ENCODE measurements around the gene TMEM272.

DNA sequence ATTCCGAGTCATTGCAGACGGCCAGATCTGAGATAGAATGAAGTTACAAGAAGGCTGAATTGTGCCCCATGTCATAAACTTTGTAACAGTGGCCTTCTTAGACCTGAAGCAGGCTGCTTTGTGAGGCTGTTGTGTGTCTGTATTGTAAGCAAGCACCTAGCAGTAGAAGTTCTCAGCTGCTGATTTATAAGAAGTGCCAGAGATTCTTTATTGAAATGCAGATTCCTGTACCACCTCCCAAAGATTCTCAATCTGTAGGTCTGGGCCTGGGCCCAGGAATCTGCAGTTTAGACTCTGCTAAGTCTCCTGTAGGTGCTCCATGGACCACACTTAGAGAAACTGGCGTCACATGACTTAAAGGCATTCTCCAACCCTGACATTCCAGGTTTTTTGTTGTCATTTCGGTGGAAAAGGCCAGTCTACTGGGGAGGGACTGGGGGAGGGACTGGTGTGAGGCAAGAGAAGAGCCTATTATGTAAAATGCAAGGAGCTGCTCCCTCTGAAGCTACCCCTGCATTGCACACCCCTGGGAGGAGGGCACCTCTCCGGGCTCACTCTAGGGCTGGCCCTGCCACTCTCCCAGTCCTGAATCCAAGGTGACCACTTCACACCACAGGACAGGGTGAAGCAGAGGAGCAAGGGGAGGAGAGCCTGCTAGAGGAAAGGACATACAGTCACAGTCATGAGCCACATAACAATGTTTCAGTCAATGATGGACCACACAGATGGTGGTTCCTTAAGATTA, 769 bp upstream of the TMEM272 start:
- no peak for TF ChIP-seq CTCF (IDR thresholded peaks at IDR 0.05)
- no peak for TF ChIP-seq POLR2AphosphoS5 (IDR thresholded peaks at IDR 0.05; ENCODE audit: insufficient read depth in 1 of 2, low read depth in 1 of 2)
- no peak for TF ChIP-seq POLR2A (IDR thresholded peaks at IDR 0.05)

Measured in vagina (tissue), 2 donors.